ENCODE measurements around the gene MED12.

- no peak for TF ChIP-seq CTCF (IDR thresholded peaks at IDR 0.05)
- TF ChIP-seq POLR2A (IDR thresholded peaks at IDR 0.05): no peak
Measured at GRCh38 chrX:71166461-71166860, 48.1 kb downstream of the MED12 start.
